Embryonic facial prominence (tissue), 1 donor: Measurements from ENCODE around the gene PEPD.
A peak's percentile ranks its signal among the peaks of the same experiment; 100 is the strongest.

Experiments used
- DNase-seq: peaks from one replicate; pipeline ENCODE4 v3.0.0-alpha.2; 2016; ENCODE audit errors: extremely low spot score

PEPD gene

DNA sequence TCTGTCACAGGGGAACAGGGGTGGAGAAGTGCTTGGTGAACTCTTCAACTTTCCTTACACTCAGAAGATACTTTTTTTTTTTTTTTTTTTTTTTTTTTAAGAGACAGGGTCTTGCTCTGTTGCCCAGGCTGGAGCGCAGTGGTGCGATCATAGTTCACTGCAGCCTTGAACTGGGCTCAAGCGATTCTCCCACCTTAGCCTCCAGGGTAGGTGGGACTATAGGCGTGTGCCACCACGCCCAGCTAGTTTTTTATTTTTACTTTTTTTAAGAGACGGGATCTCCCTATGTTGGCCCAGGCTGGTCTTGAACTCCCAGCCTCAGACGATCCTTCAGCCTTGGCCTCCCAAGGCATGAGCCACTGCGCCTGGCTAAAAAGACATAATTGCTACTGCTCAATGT lies 136.6 kb downstream of the PEPD start:
- DNase-seq, result no peak

DNA sequence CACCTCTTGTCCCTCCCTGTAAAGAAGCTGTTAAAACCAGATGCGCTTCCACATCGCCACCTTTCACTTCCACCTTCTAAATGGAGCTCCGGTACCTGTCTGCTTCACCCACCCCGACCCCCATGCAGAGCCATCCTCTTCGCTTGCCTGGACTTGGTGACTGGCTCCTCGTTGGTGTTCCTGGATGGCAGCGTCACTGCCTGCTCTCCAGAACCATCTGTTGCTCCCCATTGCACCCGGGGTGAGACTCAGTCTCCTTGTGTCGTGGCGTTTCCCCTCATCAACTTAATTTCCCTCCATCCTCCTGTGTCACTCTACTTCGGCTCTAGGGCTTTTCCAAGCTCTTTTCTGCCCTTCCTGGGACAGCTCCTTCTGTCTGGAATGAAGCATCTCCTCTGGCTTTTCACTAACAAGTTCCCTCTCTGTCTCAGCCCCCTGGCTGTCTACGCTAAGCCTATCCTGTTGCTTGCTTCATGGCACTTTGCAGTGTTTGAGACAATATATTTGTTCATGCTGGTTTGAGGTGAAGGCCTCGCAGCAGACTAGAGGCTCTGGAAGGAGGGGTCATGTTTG lies 137.8 kb downstream of the PEPD start:
- no peak for DNase-seq

DNA sequence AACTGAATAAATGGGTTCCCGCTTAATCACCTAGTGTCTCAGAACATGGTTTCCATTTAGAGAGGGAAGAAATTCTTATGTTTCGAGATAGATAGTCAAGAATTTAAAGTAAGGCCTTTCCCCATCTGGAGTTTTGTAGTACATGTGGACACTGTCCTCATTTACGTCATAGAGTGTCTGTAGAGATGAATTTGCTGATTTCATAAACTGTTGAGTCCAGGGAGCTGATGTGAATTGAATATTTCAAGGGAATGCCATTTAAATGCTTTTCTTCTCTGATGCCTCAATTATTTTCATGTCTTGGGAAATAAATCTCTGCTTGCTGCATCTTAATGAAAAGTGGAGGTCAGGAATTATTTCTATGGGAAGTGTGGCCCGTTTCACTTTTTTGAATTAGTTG lies 138.6 kb downstream of the PEPD start:
- DNase-seq, result no peak

DNA sequence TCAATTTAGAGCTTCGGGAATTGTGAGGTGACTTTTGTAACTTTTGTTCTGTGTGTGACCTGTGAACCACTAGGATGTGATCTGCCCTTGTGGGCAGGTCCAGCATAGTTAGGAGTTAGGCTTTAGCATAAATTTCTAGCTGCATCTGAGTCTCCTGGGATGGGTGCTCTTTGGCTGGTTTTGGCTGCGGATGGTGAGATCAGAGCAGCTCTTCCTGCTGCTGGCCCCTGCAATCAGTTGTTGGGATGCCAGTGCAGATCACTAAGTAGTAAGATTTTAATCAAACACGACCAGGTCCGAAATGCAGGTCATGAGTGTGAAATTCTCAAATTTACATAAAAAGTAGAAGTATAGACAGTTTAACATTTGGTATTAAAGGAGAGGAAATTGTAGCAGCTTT lies 139.6 kb downstream of the PEPD start:
- DNase-seq, result no peak

DNA sequence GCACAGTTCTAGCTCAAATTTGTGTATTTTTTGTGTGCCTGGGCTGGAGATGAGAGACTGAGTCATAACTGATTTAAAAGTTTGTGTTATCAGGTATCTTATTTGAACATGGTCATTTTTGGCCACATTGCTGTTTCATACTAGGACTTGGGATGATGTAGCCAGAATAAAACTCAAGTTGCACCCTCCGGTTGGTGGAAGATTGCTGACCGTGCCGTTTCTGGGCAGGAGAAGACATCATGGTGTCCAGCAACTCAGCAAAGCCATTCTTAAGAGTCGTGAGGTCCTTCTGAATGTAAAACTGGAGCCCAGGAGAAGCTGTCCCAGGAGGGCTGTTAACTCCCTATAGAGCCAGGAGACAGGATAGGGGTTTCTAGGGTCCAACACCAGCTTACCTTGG lies 140.5 kb downstream of the PEPD start:
- DNase-seq, result no peak

DNA sequence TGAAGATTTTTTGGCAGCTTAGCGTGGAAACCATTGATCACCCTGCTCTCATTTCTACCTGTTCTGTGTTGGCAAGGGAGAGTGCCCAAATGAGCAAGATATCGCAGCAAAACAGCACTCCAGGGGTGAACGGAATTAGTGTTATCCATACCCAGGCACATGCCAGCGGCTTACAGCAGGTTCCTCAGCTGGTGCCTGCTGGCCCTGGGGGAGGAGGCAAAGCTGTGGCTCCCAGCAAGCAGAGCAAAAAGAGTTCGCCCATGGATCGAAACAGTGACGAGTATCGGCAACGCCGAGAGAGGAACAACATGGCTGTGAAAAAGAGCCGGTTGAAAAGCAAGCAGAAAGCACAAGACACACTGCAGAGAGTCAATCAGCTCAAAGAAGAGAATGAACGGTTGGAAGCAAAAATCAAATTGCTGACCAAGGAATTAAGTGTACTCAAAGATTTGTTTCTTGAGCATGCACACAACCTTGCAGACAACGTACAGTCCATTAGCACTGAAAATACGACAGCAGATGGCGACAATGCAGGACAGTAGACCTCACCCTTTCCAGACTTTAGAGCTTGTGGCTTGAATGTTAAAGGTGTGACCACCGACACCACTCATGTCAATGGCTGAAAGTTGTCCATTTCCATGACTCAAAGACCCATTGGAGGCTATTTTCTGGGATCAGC lies 142.3 kb downstream of the PEPD start:
- DNase-seq, result no peak

DNA sequence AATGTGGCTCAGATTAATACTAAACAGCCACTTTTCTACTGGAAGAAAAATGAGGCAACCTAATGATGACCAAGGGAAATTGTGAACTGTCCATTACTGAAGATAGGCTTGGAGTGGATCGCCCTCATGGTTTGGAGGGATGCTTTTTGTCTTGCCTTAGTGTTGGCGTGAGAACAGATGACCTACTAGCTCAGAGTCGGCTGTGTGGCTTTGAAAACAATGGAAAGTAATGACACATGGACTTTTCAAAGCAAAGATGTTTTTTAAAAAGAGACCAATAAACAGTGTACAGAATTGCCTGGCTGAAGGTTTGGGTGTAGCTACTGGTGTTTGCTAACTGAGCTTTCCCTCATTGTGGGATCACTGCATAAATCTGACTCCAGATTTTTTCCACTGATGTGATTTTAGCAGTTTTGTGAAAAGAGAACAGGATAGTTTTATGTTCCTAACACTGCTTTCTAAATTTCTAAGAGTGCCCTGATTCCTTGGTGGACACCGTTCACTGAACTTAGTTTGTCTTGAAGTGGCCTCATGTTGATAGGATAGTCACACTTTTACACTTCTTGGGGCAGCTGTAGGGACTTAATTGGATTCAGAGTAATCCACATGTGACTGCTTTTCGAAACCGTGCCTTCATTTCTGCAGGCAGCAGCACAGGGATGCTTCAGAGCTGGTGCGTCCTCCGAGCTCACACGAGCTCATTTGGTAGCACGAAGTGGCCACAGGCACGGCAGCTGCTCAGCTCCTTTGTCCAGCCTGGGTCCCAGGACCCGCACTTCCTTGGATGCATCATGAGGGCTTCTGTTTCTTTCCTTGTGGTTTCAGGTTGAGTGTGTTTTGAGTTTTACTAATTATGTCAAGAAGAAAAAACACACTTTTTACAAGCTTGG lies 143.8 kb downstream of the PEPD start:
- no peak for DNase-seq

DNA sequence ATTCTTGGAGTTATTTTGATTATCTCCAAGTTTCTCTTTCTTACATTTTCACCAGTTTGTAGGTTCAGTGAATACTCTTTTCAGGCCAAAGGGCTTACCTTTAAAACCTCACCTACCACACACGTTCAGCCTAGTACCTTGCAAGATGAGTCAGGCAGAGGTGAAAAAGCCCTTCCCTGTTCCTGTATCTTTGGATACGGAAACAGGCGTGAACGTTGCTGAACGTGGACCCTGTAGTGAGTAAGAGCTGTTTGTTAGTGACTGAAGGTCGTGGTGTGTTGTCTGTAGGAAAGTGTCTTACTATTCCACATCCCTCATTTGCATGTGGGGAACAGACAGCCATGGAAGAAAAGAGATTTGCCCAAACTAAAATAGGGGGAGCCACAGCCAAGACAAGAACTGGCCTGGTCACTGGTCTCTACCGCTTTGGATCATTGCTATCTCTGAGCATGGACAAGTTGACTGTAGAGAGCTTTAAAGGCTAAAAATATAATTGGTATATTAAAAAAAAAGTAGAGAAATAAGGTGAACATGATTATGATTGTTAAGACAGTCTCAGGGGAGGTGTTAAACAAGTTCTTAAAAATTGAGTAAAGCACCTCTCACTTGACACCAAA lies 144.5 kb downstream of the PEPD start:
- DNase-seq, result no peak

DNA sequence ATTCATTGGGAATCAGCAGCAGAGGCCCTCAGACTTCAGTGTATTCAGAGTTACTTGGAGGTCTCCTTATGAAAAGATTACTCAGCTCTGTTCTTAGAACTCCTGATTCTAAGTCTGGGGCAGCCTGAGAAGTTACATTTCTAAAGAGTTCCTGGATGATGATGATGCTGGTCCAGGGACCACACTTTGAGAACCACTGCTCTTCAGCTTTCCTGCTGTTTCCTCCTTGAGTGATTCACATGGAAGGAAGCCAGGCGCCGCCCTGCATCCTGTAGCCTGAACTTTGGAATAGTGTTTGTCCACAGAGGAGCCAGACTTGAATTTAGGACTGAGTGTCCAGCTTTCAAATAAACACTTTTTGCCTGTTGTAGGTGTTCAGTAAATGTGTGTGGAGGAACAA lies 145.2 kb downstream of the PEPD start:
- no peak for DNase-seq

DNA sequence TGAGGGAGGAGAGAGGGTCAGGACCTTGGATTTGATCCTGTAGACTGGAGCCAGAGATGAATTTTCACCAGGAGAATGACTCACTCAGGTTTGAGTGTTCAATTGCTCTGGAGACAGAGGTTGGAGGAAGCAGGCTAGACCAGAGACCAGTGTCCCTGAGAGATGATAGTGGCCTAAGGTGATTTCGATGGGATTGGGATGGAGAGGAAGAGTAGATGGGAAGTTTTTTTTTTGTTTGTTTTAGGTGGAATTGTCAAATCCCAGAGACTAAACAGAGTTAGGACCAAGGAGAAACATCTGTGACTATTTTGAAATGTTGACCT lies 145.8 kb downstream of the PEPD start:
- no peak for DNase-seq

DNA sequence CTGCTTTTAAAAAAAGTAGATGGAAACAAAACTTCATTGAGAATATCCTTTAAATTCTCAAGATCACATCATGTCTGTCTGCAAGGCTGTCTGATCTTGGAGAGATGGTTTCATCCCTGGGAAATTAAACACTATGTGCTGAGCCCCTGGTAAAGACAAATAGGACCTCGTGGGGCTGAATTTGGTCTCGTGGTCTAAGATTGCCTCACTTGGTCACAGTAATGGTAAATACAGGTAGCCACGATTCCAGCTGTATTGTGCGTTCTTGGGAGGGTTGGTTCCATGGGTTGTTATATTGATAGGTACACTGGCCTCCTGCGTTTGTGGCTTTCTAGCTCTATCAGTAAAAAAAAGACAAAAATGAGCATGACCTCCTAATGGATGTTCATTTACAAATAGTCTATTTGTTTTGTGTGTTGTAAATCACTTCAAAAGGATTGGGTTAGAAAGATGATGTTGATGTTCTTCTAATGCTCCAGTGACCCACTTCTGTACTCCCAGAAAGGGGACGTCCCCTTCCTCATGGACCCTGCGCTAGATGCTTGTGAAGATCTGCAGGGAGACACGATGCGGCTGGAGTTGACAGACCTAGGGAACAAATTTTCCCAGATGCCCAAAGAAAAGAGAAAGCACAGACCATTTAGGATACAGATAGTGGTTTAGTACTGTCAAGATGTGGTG lies 146.3 kb downstream of the PEPD start:
- DNase-seq, result no peak

DNA sequence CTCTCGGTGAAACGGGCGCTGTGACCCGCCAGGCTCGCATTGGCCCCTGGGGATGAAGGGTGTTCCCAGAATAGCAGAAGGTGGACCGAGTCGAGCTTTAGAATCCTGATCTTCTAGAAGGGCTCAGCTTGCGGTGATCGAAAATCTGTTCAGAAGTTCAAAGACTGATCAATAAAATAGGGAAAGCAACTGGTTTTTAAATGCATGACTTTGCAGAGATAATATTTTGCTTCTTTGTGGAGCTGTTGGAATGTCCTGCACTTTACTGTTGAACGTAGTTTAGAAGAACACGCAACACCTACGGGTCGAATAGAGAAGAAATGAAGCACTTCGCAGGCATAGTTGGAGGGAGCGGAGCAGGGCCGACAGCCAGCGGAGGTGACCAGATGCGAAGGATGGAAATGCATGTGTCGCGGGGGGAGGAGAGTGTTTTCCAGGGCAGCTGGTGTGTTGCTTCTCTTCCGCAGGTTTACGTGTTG lies 147.3 kb downstream of the PEPD start:
- DNase-seq, result no peak

DNA sequence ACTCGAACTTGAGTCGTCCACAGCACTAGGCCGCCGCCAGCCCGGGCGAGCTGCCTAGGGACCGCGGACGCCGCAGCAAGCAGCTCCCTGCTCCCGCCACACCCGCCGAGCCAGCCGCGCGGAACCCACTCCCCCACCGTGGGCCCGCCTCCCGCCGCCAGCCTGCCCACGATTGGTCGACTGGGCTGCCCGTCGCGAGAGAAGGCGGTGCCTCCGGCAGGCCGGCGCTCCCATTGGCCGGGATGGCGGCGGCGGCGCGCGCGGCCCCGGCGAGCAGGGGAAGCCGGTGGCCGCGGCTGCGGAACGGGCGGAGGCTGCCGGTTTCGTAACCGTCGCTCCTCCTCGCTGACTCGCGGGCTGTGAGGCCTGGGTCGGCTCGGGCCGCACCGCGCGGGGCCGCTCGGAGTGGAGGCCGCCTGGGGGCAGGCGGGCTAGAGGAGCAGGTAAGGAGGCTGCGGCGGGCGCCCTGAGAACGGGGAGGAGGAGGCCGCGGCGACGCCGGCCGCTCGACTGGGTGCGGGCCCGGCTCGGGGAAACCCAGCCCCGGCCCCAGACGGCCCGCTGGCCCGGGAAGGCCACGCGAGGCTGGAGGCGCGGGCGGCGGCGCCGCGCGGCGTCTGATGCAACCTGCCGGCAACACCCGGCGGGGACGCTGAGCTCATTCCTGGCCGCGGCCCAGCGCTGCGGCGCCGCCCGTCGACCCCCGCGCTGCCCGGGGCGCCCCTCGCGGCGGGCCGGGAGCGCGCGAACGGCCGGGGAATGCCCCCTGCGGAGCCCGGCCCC lies 147.9 kb downstream of the PEPD start, which contains the start of gene CEBPG:
CEBPG (plus strand) TSS at position 257 of the 783 bp plus-strand sequence. CDS start 5,531 bp downstream, outside the sequence.
- peak; percentile 76 for DNase-seq

DNA sequence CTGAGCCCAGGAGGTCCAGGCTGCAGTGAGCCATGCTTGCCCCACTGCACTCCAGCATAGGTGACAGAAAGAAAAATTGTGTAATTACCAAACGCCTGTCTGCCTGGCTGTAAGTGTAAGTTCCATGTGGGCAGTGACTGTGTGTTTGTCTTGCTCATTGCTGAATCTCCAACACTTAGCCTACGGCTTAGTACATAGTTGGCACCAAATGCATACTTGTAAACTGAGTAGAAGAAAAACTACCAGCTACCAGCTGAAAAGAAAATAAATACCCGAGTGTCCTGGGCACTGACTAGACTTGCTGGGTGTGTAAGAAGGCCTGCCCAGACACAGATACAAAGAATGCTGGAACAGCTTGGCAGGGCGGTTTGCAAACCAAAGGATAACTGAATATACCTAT lies 150.8 kb downstream of the PEPD start:
- DNase-seq, result no peak

DNA sequence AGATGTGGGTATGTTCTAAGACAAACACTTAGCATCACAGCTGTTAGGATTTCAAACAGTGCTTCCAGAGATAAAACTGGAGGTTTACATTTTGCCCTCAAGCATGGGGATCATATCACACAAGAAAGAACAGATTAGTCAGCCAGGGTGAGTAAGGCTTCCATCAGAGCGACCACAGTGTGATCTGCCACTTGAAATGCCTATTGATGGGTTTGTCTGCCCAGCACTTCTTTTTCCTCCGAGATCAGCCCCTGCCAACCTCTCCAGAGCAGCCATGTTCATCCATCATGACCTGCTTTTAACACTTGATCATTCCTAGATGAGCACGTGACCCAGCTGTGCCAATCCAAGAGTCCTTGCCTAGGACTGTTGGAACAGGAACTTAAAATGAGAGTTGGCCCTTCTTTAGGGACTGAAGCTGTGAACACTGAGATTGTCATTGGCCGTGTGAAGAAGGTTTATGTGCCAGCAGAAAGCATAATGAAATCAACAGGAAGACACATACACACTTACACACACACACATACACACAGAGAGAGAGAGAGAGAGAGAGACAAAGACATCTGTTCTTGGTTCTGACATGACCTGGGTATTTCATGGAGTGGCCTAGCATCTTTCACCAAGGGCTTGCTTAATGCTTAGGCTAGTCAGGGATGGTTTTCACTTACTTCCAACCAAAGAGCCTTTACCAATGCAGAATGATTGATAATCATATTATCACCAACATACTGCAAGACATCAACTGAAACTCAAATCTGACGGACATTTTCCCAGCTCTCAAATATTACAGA lies 153.3 kb downstream of the PEPD start:
- DNase-seq, result no peak

DNA sequence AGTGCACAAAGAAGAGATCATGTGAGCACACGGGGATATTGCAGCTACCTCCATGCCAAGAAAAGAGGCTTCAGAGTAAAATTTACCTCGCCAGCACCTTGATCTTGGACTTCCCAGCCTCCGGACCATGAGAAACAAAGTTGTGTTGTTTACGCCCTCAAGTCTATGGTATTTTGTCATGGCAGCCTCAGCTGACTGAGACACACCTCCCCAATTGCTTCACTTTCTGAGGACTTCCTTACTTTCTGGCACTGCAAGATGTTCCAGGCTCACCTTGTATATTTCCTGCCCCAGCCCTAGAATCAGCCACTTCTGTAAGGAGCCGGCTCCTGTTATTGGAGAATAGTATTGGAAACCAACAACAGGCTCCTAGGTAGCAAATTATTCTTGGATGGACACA lies 154.7 kb downstream of the PEPD start:
- no peak for DNase-seq

DNA sequence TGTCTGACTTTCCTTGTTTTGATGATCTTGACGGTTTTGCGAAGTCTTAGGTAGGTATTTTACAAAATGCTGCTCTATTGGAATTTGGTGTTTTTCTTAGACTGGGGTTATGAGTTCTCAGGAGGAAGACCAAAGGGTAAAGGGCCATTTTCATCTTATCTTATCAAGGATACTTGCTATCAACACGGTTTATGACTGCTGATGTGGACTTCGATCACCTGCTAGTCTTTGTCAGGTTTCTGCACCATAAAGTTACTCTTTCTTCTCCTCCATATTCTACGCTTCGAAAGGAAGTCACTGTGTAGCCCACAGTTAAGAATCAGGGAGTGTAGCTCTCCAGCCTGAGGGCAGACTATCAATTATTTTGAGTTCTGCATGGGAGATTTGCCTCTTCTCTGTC lies 155.5 kb downstream of the PEPD start:
- DNase-seq, result no peak

DNA sequence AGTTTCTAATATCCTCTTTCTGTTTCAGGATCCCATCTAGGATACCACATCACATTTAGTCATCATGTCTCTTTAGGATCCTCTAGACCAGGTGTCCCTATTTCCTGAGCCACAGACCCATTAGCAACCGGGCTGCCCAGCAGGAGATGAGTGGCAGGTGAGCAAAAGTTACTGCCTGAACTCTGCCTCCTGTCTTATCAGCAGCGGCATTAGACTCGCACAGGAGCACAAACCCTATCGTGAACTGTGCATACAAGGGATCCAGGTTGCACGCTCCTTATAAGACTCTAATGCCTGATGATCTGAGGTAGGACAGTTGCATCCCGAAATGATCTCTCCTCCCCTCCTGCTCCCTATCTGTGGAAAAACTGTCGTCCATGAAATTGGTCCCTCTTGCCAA lies 155.9 kb downstream of the PEPD start:
- no peak for DNase-seq

DNA sequence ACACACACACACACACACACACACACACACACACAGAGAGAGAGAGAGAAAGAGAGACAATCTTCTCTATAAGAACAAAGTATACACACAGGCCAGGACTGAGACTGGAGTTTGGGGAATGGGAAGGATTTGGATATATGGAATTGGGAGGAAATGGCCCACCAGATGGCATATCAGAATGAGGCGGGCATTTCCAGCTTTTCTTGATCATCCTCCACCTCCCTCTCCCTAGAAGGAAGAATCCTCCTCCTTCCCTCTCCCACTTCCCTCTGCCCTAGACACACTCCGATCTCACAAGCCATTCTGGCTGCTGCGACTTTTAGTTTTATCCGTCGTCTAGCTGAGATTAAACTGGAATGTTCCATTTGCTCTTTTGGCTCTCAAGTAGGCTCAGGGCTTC lies 158.1 kb downstream of the PEPD start:
- no peak for DNase-seq

DNA sequence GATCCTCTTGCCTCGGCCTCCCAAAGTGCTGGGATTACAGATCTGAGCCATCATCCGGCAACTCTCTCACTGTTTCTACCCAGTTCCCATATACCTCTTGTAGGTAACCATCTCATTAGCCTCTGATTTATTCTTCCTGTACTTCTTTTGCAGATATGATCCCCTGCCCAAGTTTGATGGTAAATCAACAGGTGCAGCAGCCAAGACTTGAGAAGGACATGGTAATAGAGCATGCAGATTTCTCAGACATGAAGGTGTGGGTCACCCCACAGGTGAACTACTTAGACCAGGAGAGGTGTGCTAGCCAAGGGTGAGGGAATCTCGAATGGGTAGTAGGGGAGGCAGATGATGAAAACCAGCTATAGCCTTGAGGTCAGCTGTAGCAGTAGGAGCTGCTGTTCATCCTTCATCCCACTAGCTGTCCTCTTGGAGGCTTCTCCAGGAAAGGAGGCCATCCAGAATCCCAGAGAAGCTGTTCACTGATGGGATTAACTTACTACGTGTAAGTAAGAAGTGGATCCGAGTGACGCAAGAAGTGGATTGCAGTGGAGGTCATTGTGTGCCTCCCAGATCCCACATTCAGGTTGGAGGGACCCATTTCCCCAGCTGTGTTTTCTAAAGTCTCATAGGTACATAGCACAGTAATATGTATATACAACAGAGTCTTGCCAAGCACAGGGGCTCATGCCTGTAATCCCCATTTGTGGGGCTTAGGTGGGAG lies 158.9 kb downstream of the PEPD start:
- DNase-seq, result no peak
